EL (cell line): Measurements from ENCODE around the gene SELENOO.

Experiments used
- DNase-seq: peaks from one replicate; pipeline ENCODE4 v3.0.0-alpha.2; 2016

Gene SELENOO

GRCh38 chr22:50257041-50257440, 56.2 kb downstream of the SELENOO start:
- DNase-seq: no peak

GRCh38 chr22:50257451-50258360, 56.9 kb downstream of the SELENOO start:
- no peak for DNase-seq

DNA sequence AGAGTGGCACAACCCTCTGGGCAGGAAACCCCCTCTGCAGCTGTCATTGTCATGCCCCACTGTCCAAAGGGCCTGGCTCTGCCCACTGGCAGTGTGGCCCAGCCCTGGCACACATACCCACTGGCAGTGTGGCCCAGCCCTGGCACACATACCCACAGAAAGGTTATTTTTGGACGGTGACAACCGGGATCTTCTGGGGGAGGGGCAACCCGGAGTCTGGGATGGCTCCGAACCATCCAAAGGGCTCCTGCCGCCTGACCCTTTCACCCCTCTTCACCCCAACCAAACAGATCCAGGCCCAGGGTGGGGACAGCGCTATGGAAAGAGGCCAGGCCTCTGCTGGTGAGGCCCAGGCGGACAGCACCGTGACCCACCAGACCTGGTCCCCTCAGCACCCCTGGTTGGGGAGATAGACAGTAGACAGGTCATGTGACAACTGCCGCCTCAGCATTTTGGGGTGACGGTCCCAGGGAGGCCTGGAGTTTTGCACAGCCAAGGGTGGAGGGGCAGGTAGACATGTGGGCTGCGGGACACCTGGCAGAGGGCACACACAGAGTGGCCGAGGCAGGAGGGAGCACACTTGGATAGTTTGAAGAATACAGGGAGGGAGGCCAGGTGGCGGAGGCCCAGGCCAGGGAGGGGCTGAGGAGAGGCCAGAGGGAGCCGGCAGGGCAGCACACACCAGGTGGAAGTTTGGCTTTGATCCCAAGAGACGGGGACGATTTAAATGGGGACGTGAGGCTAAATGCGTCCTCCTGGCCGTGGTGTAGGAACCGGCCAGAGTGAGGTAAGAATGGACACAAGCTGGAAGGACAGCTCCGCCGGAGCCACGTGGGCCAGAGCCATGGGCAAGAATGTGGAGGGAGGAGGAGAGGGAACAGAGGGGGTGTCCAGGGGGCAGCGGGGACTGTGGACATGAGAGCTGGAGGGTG, 57.8 kb downstream of the SELENOO start:
- DNase-seq: no peak

GRCh38 chr22:50259302-50259701, 58.5 kb downstream of the SELENOO start:
- no peak for DNase-seq

GRCh38 chr22:50260434-50260800, 59.6 kb downstream of the SELENOO start:
- DNase-seq: no peak

DNA sequence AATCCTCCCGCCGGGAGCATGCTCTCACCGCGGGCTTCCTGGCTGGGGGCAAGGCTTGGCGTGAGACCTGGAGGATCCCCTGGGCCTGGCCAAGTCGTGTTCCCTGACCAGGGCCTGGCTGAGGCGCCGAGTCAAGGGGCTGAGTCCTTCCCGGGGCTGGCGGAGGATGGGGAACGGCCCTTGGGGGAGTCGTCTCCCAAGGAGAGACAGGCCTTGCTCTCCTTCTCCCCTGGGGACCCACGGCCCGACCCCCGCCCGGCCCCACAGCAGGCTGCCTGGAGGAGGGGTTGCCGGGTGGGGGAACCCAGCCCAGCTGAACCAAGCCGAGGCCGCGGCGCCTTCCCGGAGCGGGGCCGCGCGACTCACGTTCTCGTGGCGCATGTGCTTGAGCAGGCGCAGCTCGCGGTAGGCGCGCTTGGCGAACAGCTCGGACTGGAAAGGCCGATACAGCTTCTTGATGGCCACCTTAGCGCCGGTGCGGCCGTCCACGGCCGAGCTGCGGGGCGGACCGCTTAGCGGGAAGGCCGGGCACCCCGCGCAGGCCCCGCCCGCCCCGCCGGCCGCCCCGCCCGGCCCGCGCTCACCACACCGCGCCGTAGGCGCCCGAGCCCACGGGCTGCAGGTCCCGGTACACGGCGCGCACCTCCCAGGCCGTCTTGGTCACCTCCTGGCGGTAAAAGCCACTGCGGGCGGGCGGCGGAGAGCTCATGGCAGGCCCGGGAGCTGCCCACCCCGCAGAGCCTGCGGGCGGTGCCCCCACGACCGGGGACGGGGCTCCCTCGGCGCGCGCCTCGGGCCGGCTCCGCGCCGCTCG, 60.2 kb downstream of the SELENOO start:
- peak; percentile 64 for DNase-seq

- DNase-seq: peak; percentile 56
Observed at GRCh38 chr22:50261615-50262459, 61.0 kb downstream of the SELENOO start, which contains the start of gene MAPK12. MAPK12 (minus strand) TSS chr22:50261683; CDS start chr22:50261509, 174 bp downstream.

GRCh38 chr22:50262460-50262911, 61.7 kb downstream of the SELENOO start:
- DNase-seq: no peak

GRCh38 chr22:50262973-50263617, 62.3 kb downstream of the SELENOO start:
- DNase-seq: no peak

DNA sequence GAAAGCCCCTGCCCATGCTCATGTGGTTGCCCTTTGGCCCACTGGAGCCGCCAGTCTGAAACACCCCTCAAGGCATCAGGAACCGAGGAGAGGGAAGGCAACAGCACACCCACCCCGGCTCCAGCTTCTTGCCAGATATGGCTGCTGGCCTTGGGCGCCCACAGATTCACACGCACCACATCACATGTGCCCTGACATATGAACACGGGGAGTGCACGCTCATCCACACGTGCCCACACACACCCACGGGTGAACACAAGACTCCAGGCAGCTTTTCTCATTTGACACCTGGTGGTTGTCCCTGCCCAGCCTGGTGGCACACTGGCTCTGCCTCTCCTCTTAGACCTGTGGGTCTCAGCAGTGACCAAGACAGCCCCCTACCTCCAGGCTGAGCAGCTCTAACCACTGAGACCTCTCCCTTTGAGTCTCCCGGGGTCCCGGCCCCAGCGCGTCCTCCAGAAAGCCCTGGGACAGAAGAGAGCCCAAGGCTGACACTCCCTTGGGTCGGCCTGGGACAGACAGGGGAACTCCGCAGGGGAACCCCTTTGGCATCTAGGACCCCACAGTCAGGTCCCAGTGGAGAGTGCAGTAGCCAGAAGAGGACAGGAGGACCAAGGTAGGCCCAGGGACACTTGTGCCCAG, 63.4 kb downstream of the SELENOO start:
- no peak for DNase-seq

DNA sequence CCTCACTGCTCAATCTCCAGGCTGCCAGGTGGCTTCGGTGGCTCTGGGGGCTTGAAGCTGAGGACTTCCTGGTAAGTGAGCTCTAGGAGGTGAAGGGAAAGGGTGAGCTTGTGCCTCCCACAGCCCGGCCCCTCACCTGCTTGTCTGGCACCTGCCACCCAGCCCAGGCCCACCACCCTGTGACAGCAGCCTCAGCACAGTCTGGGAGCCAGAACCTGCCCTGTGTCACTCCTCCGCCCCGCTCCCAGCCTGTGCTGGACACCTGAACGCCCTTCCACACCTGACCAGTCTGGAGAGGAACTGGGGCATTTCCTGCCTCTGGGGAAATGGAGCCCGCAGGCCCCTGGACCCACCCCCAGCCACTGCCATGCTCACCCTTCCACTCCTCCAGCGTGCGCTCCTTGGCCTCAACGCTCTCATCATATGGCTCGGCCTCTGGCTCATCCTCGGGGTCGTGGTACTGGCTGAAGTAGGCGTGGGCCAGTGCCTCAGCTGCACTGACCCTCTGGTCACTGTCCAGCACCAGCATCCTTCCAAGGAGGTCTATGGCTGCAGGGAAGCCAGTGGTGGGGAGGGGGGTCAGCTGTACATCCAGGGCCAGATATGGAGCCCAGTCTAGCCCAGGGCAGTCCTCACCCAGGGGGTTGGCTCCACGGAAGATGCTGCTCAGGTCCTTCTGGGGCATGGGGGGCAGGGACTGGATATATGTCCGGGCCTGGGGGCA, 64.3 kb downstream of the SELENOO start:
- DNase-seq: no peak

DNA sequence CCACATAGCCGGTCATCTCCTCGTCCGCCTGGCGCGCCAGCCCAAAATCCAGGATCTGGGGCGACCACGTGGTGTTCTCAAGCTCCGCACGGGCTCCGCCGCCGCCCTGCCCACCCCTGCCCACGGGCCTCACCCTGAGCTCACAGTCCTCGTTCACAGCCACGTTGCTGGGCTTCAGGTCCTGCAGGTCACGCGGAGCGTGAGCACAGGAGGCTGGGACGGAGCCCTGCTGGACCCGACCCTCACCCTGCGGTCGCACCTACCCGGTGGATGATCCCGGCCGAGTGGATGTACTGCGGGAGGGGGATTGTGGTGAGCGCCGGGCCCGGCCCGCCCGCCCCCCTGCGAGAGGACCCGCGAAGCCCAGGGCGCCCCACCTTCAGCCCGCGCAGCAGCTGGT, 66.2 kb downstream of the SELENOO start:
- DNase-seq: no peak
